OCI-M1 (cell line): ENCODE data around the gene KLHL10.

ENCODE experiments used
- DNase-seq: peaks from one replicate; lab custom pipeline; 2025; lab: John Stamatoyannopoulos, UW

KLHL10 gene

GRCh38 chr17:41837761-41838538 is at the start of gene KLHL10:
Gene KLHL10, plus strand, starts transcription at chr17:41837825. Its CDS starts 108 bp downstream, at chr17:41837933.
- DNase-seq: peak; percentile 6

DNA sequence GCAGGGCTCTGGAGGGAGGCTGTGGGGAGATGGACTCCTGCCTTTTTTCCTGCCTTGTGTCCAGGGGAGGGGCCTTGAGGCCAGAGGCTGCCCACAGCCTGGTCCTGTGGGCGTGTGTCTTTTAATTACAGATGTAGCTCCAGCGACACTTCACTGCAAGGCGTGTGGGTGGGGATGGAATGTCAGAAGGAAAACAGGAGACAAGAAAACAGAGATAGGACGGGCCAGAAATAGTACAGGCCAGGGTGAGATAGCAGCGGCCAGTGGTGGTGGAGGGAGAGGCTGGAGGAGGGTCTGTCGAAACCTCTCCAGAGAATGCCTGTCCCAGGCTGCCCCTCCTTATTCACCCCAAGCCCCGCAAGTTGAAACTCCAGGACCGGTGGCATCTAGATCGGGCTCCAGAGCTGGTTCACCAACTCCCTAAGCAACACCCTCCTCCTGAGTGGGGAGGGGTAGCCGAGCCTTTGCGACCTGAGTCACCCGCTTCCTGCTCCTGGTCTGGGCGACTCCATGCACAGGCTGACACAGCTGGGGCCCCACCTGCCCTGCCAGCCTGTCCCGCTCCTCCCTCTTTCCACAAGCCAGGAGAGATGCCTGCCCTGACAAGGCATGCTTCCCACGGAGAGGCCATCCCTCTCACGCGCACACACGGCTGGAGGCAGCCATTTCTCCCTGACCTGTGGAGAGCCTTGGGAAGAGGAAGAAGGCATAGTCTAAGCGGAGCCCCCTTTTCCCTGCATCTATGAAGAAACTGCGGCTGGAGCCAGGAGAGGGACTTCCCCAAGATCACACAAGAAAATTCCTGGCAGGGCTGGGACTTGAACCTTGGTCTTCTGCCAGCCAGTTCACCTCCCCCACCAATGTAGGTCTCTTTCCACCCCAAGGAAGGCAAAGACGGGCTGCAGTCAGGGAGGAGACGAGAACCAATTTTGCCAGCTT is 44.5 kb upstream of the KLHL10 start:
- DNase-seq: peak; percentile 71

DNA sequence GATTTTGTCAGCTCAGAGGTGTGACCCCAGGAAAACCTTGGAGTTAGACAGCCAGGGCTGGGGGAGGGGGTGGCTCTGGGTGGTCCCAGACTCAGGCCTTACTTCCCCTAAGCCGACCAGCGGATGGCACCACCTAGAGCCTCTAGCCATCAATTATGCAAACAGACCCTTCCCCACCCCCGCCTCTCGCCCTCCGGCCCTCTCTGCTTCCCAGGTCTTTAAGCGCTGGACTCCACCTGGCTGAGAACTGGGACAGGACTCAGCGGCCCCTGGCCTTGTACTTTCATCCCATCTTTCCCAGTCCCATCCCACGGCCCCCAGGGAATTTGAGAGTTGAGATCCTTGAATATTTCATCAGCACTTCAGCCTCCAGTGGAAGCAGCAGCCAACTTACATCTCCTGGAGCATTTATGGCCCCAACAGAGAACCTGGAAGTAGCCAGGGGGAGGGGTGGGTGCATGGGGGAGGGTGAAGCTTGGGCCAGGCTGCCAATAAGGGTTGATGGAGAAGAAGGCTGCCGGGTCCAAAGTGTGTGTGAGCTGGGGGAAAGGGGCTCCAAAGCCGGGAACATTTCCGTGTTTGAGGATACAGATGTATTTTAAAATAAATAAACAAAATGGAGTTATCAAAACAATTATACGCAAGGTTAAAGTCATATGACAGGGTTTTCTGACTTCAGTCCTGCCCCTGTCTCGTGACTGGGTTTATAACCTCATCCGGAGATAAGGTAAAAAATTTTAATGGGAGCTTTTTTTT is 43.7 kb upstream of the KLHL10 start:
- peak; percentile 66 for DNase-seq

DNA sequence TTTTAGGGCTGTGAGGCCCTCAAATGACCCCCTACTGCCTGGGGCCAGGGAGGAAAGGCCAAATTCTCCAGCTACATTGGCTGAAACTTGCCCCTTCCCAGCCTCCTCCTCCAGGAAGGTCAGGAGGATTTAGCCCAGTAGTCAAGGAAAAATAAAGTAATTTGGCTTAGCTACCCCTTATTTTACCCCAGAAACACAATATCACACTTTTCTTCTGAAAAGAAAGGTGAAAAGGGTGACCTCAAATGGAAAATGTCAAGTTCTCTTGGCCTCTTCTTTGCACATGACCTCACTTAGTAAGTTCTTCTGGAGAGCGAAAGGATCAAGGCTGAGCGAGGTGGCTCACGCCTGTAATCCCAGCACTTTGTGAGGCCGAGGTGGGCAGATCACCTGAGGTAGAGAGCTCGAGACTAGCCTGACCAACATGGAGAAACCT is 43.1 kb upstream of the KLHL10 start:
- no peak for DNase-seq

- peak; percentile 16 for DNase-seq
Measured at GRCh38 chr17:41796121-41796895, 41.3 kb upstream of the KLHL10 start.

- no peak for DNase-seq
Measured at GRCh38 chr17:41797377-41797776, 40.2 kb upstream of the KLHL10 start.

DNA sequence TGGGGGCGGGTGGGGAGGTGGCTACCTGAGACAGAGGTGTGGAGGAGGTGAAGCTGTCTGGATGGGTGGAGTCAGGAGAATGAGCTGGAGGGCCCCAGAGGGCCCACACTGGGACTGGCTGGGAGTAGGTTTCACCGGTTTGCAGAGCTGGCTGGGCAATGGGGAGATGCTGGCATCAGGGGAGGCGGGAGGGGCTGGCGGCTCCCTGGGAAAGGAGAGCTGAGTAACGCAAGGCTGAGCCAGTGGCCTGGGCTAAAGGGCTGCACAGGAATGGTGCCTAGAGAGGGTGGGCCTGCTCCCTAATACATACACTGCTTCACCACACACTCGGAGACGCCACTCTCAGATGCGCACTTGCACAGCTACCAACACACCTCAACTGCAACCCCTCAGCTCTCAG is 38.3 kb upstream of the KLHL10 start:
- DNase-seq: no peak

DNA sequence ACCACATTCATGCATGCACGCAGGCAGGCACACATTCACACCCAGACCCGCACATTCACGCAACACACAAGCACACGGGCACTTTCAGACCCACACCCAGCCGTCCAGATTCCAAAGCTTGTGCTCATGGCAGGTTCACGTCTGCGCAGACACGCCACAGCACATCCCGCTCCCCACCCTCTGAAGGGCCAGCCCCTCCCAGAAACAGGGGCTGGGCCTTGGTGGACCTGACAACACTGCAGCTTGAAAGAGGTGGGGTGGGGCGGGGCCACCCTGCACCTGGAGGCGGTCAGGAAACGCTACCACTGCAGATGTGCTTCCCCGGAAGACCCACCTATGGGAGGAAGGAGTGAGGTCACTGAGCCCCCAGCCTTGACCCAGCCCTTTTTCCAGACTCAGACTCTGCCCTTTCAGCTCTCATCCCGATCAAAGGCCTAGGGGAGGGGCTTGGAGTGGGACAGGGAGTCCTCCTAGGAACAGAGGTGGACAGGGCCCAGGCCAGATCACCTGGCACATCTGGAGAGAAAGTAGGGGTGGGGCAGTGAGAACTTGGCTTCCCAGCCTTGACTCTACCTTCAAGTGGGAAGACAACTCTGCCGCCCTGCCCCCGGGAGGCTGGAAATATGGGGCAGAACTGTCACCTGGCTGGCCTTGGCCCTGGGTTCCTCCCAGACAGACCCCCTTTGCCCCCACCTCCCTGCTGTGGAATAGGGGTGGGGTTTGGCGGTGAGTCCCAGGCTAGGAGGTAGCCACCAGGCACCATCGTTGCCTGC is 36.8 kb upstream of the KLHL10 start:
- DNase-seq: no peak

- peak; percentile 78 for DNase-seq
Measured at GRCh38 chr17:41801374-41802271, 36.0 kb upstream of the KLHL10 start.

GRCh38 chr17:41803049-41804020 is 34.3 kb upstream of the KLHL10 start:
- peak; percentile 66 for DNase-seq

GRCh38 chr17:41806685-41807445 is 30.8 kb upstream of the KLHL10 start:
- DNase-seq: no peak

DNA sequence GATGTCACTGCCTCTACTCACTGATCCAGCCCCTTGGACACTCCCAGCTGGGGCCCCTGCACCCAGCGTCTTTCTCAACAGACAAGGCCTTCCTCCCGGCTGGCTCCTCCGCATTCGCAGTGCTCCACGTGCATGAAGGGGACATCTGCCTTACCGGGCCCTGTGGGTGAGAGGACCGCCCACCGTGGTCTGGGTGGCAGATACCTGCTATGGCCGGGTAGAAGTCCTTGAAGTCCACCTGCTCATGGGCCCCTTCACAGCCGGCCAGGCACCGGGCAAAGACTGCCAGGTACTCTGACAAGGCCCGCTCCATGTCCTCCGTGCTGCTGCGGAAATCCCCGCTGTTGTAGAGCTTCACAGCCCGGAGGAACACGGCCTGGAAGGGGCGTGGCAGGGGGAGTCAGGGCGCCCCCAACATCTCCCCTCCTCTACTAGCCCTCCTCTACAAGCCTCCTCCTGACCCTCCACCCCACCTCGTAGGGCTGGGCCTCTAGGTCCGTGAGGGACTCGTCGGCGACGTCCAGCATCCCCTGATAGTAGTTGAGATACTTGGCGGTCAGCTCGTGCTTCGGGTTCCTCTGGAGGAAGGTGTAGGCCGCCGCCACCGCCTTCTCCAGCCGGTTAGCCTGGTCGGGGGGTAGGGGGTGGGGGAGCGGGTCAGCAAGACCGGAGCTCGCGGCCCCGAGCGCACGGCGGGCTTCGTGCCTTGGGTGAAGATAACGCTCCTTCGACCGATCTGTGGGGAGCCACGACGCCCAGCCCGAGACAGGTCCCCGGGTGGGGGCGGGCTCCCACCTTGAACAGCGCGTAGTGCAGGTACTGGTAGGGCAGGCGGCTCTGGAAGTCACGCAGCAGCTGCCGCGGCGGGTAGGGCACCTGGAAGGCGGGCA is 26.7 kb upstream of the KLHL10 start:
- no peak for DNase-seq

DNA sequence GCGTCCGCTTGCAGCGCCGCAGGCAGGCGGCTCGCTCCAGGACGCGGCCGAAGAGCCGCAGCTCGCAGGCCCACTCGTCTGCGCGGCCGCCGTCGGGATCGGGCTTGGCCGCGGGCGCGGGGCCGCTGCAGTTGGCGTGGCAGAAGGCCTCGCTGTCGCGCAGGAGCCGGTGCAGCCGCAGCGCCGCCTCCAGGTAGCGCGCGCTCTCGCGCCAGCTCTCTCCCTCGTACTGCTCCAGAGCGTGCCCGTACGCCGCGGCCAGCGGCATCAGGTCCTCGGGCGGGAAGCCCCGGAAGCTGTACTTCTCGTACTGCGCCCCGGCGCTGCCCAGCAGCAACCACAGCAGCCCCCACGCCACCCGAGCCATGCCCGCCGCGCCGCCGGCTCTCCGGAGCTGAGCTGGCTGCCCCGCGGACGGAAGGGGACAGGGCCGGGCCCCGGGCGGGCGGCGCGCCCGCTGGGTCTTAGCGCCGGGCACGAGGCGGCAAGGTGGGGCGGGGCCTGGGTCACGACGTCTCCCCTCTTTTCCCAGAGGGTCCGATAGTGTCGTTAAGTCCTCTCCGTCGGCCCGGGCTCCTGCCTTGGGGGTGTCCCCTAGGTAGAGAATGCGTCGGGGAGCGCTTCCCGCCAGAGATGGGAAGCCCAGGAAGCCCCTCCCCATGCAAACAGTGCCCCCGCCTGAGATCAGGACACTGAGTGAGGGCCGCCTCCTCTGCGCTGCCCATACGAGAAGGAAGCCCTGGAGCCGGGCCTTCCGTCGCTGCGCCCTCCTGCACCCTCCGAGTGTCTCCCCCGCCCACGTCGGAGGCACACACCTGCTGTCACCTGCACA is 25.9 kb upstream of the KLHL10 start, which contains the start of gene P3H4:
TSS of gene P3H4 (minus strand) at position 401 of the 832 bp plus-strand sequence. CDS start at position 367, 34 bp downstream.
- peak; percentile 88 for DNase-seq

- DNase-seq: peak; percentile 82
Measured at GRCh38 chr17:41812381-41813151, 25.1 kb upstream of the KLHL10 start, which contains the start of gene FKBP10. Gene FKBP10, plus strand, starts transcription at chr17:41813004. Its CDS starts 31 bp downstream, at chr17:41813035.
